B cell (primary cell): ENCODE data around the gene PDXK.

Source experiments
- CTCF ChIP-seq: fragments of 200-600 bp; IDR thresholded peaks from one replicate; pipeline ENCODE4 v1.8.0; 2022; ENCODE audit warnings: antibody characterized with exemption, mild to moderate bottlenecking
- EZH2 ChIP-seq: IDR thresholded peaks from 2 replicates; pipeline ENCODE4 v1.6.1; 2012; ENCODE audit warnings: borderline replicate concordance, low read depth, mild to moderate bottlenecking, moderate library complexity, low read length; ENCODE audit not compliant: insufficient read depth, poor library complexity, severe bottlenecking

GRCh38 chr21:43733529-43734071, 14.7 kb downstream of the PDXK start:
- no peak for TF ChIP-seq CTCF
- no peak for TF ChIP-seq EZH2
